RPMI7951 (cell line): ENCODE results near the gene ADARB2. TPM values are rescaled to one million over a fixed set of nuclear protein-coding genes. Genes with fewer than 3 reads are reported as not detected.

Experiments
- DNase-seq: peaks from one replicate; pipeline ENCODE4 v3.0.0-alpha.2; 2012; ENCODE audit warnings: low read depth
- total RNA-seq: library from RNA; depleted of rRNA; stranded (reverse); fragments of >200 nt; shearing (Covaris generic); gene quantifications from 2 replicates; pipeline ENCODE4 v1.2.3, GENCODE V29; 2014

Gene ADARB2
- total RNA-seq, 1 experiment from 2014 or later: not detected

DNA sequence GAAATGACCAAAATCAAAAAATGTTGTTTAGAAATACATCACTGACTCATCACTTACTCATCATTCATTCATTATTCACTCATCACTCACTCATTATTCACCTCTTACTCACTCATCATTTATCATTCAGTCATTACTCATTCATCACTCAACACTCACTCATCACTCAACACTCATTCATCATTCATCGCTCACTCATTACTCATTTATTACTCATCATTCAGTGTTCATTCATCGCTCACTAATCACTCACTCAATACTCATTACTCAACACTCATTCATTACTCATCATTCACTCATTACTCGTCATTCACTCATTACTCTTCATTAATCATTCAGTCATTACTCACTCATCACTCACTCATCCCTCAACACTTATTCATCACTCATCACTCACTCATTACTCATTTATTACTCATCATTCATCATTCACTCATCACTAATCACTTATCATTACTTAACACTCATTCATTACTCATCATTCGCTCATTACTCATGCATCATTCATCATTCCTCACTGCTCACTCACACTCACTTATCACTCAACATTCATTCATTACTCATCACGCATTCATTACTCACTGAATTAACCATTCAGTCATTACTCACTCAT lies 238.5 kb downstream of the ADARB2 start:
- peak; percentile 11 for DNase-seq

DNA sequence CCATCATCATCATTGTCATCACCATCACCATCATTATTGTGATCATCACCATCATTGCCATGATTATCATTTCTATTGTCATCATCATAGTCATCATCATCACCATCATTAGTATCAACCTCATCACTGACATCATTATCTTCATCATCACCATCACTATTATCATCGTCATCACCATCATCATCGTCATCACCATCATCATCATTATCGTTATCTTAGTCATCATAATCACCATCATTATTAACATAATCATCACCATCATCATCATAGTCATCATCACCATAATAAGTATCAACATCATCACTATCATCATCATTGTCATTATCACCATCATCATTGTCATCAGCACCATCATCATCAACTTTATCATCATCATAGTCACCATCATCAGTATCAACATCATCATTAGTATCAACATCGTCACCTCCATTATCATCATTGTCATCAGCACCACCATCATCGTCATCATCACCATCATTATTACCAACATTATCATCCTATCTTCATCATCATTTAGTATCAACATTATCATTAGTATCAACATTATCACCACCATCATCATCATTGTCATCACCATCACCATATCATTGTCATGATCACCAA lies 241.3 kb downstream of the ADARB2 start:
- DNase-seq: no peak

DNA sequence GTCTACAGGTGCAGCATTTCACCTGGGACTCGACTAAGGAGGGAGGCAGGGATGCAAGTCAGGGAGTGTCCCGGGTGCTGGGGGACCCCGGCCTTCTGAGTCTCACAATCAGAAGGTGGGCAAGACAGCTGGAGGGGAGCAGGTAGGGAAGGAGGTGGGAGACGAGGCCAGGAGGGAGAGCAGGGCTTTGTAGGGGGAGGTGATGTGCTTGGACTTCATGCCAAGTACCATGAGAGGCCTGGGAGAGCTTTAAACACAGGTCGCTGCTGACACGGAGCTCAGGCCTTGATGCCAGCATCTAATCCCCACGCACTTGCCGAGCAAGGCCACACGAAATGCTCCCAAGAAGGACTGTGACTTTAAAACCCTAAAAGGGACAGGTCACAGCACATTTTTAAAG lies 244.7 kb downstream of the ADARB2 start:
- DNase-seq: no peak

DNA sequence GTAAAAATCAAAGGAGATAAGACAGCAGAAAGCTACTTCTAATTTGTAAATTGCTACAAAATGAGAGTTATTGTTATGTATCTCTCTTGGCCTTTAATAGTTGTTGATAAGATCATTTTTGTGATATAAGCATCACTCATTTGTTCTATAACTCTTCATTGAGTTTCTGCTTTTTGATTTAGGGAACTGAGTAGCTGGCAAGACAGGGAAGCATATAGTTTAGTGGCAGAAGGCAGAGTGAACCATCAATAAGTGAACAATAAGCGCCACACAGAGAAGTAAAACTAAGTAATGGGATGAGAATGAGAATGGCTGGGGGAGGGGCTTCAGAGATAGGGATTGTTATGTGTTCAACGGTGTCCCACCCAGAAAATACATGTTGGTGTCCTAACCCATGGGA lies 245.4 kb downstream of the ADARB2 start:
- no peak for DNase-seq

DNA sequence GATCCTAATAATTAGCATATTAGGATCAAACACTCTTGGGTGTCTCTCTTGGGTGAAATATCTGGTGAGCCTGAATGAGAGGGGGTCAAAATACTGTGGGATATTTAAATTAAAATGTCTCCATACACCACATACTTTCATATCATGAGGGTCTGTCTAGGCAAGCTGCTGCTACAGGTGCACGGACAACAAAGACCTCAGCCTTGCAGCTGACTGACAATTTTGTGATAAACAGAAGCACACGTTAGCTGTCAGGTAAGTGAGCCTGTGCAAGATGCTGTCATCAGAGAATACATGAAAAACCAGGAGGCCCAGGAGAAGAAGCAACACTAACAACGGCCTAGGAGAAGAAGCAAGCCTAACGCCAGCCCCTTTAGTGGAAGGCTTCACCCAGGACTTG lies 247.5 kb downstream of the ADARB2 start:
- no peak for DNase-seq

DNA sequence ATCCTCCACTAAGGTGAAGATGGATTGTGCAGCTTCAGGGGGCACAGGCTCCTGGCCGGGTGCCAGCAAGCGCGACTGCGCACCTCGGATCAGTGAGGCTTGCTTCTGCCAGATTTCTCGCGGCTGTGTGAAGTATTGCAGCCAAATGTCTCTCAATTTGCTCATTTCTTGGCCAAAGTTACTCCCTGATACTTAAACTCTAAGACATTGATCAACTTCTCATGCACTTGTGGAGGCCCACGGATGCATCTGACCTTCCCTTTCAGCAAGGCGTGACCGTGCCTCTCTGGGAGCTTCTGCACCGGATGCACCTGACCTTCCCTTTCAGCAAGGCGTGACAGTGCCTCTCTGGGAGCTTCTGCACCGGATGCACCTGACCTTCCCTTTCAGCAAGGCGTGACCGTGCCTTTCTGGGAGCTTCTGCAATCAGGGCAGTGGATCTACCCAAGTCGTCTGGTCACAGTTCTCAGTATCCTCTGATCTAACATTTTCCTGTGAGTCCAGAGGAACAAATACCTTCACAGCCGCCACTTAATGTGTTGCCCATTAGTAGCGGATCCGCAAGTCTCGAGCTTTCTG lies 248.3 kb downstream of the ADARB2 start:
- no peak for DNase-seq

DNA sequence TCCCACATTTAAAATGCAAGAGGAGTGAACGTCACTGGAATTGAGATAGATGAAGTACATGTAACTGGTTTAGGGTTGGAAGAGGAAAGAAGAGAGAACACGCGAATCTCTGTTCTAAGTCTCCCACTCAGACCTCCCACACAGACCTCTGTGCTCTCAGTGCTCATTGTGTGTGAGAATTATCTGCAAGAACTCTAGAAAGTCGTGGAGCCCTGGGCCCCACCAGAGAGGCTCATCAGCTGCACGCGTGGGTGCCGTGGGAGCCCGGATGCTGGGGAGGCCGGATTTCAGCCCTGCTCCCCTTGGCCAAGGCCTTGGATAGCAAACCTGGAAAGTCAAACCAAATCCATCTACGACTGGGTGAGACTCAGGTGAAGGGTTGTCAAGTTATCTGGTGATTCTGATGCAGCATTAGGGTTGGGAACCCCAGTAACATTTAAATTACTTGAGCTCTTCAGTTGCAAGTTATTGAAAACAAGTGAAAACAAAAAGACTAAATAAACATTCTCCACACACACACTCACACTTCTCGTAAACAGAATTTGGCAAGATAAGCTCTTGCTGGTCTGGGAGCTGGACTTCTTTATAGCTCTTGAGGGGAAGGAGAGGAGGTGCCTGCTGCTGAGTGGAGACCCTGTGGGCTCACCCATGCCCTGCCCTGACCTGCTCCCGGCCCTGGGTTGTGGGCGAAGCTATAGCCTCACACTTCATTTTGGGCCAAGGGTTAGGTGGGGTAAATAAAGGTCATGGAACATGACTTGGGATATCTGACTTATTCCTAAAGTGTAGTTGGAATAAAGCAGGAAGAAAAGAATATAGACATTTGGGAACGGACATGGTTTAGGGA lies 250.3 kb downstream of the ADARB2 start:
- no peak for DNase-seq

DNA sequence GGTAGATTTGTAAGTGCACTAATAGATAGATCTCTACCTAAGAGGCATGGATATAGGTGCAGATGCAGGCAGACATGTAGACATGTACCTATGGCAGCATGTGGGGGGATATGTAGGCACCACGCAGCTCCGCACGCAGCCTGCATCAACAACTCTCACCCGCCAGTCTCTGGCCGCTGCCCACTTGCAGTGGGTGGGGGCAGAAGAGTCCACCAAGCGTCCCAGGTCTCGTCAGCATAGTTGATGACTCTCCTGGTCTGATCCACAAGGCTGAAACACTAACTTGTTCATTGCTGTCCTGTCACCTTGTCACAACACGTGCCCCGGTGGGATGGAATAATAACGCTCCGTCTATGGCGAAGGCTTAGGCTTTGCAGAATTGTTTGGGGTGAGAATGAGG lies 252.0 kb downstream of the ADARB2 start:
- no peak for DNase-seq

DNA sequence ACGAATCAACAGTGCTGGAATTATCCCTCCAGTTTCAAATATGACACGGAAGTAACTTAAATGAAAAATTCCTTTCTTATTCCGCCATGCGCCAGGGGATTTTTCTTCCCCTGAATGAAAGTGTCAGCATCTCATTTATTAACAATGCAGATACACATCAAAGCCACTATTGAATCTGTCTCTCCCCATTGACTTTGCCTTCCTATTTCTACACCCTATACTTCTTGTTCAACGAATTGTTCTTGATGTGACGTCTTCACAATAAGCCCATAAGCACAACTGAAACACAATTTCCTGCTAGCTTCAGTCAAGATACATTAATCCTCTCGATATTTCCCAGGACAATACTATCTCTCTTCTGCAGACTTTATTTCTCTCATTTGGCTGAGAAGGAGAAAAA lies 253.5 kb downstream of the ADARB2 start:
- DNase-seq: no peak

DNA sequence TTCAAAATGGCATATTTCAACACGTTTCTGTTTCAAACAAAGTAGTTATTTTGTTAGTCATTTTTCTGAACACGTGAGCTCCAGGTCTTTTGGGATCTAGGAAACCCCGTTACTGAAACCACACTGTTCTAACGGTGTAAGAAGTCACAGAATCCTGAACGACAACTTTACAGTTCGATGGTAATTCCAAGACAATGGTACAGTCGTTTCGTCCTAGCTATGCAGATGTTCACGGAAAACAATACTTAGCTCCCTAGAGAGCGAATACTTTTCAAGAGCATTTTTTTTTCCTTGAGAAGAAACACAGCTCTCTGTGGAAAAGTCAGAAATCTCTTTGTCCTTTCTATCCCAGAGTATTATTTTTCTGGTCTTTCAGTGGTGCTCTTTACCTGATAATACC lies 254.1 kb downstream of the ADARB2 start:
- no peak for DNase-seq

DNA sequence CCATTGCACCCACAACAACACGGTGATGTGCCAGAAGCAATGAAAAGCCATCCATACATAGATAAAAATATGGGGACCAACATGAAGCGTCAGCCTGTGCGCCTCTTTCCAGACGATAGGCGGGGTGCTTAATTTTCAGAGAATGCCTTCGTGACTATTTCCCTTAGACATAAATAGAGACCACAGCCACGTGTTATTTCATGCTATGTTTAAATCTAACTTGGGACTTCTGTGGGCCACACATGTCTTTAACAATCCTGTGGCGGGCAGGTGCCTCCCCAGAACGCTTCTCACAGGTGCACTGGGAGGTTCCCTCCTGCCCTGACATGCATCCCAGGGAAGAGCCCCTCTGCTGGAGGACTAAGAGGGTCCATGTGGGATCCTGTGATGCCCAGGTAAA lies 259.7 kb downstream of the ADARB2 start:
- no peak for DNase-seq

DNA sequence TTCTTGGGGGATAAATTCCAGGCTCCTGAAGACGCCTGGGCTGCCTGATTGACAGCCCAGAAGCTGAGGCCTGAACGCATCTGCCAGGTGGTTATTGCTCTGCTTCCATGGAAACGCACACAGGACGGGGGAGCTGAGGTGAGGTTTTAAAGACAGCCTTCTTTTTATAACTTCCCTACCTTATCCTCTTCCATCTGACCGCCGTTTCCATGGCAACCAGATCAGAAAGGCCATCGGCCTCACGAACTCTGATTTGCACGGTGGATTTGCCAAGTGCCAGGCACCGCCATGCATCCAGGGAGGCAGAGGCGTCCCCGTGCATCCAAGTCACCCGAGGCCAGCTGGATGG lies 260.9 kb downstream of the ADARB2 start:
- DNase-seq: no peak

DNA sequence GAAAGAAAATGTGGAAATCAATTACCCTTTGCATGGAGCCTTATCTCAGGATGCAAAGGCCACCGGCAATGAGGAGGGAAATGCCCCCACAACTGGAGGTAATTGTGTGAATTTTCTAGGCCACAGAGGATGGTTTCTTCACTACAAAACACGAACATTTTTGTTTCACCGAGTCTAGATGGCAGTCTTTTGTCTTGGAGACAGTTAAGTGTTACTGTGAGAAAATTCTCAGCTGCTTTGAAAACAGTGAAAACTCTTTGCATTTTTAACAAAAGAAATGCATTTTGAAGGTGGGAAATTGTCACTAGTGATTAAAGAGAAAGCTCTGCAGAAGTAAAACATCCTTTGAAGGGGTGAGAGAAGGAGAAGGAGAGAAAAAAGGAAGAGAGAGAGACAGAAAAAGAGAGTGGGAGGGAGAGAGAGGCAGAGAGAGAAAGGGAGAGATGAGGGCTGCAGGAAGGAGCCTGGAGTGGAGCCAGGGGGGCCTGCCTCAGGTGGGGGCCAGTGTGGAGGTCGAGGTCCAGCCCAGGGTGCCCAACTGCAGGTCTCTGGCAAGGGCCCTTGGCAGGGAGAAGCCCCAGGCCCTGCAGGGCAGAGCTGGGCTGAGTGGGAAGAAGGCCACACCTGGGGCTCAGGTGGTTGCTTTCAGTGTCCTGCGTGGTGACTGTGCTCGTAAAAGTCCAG lies 261.4 kb downstream of the ADARB2 start:
- no peak for DNase-seq

DNA sequence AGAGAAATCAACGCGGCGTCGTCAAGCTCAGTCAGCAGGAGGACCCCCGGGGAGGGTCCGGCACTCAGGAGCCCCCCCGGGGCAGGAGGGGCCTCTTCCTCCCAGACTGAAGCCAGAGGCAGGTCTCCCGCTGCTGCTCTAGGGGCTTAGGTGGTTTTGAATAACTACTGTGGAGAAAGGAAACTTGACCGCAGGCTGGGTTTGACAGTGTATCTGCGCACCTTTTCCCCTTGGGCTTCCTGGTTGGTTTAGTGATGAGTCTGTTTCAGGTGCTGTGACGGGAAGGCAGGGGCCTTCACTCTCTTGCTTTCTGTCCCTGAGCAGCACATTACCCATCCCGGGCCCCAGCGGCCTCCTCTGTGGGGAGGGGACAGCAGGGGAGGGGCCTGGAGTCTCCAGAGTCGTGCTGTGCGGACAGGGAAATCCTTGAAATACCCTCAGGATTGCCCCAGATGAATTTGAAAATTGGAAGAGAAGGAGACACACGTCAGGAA lies 262.2 kb downstream of the ADARB2 start:
- no peak for DNase-seq

DNA sequence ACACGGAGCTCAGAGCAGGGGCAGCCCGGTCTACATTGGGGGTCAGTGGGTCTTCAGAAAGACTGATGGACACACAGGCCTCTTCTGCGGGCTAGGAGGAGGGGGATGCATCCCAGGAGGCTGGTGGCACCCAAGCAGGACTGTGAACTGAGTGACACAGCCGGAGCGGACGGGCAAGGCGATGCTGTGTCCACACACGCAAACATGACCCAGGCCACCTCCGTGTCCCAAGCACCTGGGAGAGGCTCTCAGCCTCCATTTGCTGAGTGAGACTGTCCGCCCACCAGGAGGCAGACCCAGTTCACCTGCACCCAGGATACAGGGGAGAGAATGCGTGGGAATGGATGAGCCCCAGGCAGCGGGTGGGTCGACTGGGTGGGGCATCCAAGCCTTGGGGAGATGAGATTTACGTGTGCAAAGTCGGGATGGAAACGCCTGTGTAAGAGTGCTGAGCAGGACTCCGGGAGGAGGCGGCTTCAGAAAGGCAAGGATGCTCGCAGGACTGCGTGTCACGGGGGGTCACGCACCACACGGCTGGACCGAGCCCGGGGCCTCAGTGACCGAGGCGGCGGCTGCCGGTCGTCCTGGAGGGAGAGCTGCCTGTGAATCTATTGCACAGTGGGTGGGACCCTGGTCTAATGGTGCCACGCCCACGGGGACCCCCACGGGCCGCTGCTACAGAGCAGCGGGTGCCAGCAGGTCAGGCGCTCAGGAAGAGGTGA lies 262.8 kb downstream of the ADARB2 start:
- no peak for DNase-seq

DNA sequence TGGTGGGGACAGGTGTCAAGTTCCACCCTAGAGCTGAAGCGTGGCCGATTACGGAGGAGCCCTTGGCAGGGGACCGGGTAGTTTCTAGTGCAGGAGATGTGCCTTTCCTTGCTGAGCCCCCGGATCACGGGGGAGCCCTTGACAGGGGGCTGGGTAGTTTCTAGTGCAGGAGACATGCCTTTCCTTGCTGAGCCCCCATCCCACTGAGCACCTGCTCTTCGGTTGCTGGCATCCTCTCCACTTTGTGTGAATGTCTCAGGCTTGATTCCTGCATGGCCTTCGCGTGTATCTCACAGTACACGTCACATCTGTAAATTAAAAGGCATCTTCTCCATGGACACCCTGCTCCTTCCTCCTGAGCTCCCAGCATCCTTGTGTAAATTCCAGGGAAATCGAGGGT lies 263.5 kb downstream of the ADARB2 start:
- DNase-seq: no peak

DNA sequence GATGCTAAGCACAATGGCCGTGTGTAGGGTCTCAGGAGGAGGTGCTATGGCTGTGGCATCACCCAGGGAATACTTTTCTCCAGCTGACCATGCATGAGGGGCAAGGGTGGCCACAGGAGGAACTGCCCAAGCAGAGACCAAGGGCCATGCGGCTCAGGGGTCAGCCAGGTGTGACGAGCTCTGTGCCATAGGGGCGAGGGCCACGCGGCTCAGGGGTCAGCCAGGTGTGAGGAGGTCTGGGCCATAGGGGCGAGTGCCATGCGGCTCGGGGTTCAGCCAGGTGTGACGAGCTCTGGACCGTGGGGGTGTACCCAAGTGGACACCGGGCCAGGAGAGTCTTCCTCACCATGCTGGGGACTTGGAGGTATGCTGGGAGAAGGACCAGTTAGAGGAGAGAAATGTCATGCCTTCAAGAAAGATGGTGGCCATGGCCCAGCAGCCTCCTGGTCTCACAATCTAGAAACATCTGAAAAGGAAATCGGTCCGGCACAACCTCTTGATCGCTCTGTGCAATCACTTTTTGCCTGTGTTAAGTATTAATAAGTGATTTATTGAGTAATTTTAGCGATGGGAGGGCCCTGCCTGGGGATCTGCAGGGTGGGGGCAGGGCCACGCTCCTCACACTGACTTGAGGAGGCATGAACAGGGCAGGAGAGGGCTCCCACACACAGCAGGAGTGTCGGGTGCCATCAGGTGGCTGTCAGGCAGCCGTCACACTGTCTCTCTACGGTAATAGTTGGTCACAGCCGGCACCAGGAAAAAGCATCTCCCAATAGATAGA lies 265.0 kb downstream of the ADARB2 start:
- DNase-seq: no peak

DNA sequence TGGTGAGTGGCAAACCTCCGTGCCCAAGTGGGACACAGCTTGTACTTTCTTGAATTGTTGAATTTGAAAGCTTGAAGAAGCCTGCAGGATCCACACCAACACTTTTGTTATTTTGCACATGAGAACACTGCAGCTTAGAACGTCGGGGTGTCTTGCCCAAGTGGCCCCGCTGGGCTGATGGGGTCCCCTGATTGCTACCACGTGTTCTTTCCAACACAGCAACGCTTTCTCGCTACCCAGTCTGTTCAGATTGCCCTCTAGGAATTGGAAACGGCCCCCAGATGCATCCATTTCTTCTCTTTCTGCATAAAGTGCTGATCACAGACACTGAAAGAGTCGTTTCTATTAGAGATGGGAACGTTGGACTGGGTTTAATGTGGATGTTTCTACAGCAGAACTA lies 268.5 kb downstream of the ADARB2 start:
- DNase-seq: no peak

DNA sequence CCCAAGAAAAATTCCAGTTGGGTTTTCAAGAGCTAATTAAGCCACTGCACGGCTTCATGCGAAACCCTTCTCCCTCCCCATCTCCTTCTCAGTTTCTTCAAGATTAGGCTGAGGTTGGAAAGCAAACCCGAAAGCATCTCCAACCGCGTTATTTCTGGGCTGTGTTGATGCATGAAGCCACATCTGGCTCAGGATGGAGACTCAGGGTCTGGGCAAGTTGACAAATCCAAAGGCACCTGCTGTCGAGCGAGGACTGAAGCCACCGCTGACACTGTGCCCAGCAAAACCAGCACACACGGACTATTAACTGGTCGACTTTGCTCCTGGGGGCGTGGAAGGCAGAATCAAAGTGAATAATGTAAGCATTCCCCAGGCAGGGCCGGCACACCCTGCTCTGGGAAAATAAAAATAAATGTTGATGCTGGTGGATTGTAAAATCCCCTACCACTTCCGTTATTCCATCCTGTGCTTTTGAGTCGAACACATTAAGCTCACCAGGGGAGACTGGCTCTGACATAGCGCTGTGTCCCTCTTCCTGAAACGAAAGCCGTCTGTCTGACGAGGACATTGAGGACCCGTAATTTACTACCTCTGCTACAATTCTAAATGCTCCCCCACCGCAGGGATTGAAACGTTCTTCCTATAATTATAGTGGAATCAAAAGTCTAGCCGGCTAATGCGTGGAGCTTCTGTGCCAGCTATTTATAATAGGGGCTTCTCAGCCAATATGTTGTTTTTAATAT lies 269.8 kb downstream of the ADARB2 start:
- DNase-seq: no peak
